ENCODE measurements around the gene VSIG1.

- no peak for TF ChIP-seq EZH2 (IDR thresholded peaks at IDR 0.05; ENCODE audit: insufficient read depth, low read length)
- TF ChIP-seq CTCF (IDR thresholded peaks at IDR 0.05; ENCODE audit: insufficient read depth, low read depth, low read length), result no peak
Observed at GRCh38 chrX:108097380-108097779, 52.5 kb downstream of the VSIG1 start.

All from astrocyte (in vitro differentiated cells and primary cell).